Stimulated activated CD4-positive, alpha-beta T cell treated with anti-CD3 and anti-CD28 coated beads, TNF-alpha, amount 100 ng/mL, for 48 hours (primary cell): ENCODE data around the gene SLC25A3.
"Not testable (repeated sequence)": the region's sequence is repeated elsewhere in the genome, so short reads cannot be mapped to it uniquely, and the experiment has no call there.

Experiments used
- DNase-seq, 3 donors: peaks; one replicate each; pipeline ENCODE4 v3.0.0-alpha.2; 2020; ENCODE audit warnings: low read depth in 3 of 3

SLC25A3 gene

GRCh38 chr12:98594050-98594835, 757 bp downstream of the SLC25A3 start:
- DNase-seq = peak in 2 of 3 donors; percentile 1 to 8

DNA sequence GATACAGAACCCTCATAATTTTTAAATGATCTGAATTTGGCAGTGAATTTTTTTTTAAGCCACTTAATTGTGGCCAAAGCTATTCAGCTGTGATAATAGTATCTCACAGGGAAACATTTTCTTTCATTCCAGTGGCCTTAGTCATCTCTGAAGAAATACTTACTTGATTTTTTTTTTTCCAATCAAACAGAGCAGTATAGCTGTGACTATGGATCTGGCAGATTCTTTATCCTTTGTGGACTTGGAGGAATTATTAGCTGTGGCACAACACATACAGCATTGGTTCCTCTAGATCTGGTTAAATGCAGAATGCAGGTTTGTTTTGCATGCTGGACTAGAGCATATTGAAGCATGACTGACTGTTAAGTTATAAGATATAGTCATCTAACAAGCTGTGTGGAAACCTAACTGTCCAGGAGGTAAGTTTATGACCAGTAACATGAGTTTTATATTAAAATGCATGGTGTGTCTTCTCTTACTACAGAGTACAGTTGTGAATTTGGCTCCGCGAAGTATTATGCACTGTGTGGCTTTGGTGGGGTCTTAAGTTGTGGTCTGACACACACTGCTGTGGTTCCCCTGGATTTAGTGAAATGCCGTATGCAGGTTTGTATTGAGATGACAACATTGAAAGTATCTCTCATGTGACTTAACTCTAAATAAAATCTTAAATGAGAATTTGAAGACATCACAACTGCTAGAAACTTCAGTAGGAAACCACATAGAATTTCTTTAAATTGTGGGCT, 1.9 kb downstream of the SLC25A3 start:
- DNase-seq = no peak

DNA sequence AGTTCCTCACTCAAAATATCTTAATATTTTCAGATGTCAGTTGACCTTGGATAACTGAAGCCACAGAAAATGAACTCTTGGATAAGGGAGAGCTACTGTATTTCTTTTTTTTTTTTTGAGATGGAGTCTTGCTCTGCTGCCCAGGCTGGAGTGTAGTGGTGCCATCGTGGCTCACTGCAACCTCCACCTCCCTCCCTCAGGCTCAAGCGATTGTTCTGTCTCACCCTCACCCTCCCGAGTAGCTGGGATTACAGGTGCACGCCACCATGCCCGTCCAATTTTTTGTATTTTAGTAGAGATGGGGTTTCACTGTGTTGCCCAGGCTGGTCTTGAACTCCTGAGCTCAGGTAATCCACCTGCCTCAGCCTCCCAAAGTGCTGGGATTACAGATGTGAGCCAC, 3.8 kb downstream of the SLC25A3 start:
- not testable (repeated sequence) for DNase-seq

GRCh38 chr12:98601924-98602323, 8.4 kb downstream of the SLC25A3 start:
- no peak for DNase-seq

DNA sequence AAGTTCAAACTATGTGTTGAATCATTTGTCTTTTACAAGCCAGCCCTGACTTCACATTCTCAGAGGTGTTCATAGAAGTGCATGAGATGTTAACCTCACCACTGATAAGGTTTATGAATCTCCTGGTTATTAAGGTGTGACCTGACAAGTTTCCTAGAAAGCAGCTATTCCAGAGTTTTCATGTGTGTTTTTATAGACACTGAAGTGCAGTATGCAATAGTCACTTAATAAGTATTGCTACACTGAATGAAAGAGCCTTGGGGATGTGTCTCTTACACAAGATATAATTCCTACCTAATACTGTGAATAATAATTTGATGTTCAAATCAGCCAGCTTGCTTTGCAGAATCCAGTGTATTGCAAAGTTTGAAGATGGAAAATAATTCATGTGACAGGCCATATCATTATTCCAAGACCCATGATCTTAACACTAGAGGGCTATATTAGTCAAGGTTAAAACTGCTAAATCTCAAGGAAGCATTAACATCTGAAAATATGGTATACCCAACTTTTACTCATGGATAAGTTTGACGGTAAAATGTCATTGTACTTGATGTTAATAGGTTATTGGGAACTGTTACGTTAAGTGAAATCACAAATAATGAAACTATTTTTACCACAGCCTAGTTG, 13.0 kb downstream of the SLC25A3 start:
- DNase-seq = no peak

GRCh38 chr12:98610596-98610995, 17.1 kb downstream of the SLC25A3 start:
- DNase-seq = no peak

- DNase-seq = no peak
Observed at GRCh38 chr12:98612696-98613334, 19.3 kb downstream of the SLC25A3 start.

GRCh38 chr12:98618952-98619351, 25.5 kb downstream of the SLC25A3 start:
- no peak for DNase-seq

DNA sequence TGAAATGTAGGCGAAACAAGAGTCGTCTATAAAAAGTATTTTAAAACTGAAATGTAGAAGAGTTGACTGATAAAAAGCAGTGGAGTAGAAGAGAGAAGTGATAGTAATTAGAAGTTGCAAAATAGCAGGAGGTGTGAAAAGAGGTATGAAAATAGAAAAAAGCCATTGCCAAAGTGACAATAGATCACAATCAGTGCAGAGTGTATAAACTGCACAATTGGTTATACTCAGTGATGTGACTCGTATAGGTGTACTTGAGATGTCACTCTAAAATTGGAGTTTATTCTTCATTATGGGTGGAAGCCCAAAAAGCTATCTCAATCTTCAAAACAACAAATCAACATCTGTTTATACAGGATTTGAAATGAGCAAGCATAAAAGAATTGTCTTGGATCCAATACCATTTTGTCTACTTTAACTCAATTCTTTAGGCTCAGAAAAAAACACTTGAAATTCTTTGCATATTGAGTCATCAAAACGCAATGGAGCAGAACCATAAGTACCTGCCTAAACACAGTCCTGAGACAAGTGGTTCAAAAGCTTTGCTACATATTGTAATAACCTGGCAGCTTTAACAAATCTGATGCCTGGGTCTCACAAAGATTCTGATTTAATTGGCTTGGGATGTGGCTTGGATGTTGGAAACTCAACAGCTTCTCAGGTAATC, 42.3 kb downstream of the SLC25A3 start:
- DNase-seq = no peak

- DNase-seq = no peak
Observed at GRCh38 chr12:98637068-98637467, 43.6 kb downstream of the SLC25A3 start.

DNA sequence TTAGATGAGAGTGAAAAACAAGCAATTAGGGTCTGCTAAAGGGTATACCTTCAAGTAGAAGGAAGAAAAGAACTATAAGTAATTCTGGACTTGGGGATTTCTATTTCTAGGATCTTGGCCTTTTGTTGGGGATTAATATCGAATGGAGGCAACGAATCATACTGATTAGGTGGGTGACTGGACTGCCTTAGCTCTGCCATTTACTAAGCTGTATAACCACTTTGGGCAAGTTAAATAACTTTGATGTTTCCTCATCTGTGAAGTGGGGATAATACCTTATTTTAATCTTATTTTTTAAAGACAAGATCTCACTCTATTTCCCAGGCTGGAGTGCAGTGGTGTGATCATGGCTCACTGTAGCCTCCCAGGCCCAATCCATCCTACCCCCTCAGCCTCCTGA, 44.5 kb downstream of the SLC25A3 start:
- DNase-seq = no peak

- DNase-seq = no peak
Observed at GRCh38 chr12:98639491-98639890, 46.0 kb downstream of the SLC25A3 start.

- DNase-seq = not testable (repeated sequence)
Observed at GRCh38 chr12:98642801-98643200, 49.3 kb downstream of the SLC25A3 start.

GRCh38 chr12:98644433-98644711, 50.9 kb downstream of the SLC25A3 start:
- DNase-seq = no peak

DNA sequence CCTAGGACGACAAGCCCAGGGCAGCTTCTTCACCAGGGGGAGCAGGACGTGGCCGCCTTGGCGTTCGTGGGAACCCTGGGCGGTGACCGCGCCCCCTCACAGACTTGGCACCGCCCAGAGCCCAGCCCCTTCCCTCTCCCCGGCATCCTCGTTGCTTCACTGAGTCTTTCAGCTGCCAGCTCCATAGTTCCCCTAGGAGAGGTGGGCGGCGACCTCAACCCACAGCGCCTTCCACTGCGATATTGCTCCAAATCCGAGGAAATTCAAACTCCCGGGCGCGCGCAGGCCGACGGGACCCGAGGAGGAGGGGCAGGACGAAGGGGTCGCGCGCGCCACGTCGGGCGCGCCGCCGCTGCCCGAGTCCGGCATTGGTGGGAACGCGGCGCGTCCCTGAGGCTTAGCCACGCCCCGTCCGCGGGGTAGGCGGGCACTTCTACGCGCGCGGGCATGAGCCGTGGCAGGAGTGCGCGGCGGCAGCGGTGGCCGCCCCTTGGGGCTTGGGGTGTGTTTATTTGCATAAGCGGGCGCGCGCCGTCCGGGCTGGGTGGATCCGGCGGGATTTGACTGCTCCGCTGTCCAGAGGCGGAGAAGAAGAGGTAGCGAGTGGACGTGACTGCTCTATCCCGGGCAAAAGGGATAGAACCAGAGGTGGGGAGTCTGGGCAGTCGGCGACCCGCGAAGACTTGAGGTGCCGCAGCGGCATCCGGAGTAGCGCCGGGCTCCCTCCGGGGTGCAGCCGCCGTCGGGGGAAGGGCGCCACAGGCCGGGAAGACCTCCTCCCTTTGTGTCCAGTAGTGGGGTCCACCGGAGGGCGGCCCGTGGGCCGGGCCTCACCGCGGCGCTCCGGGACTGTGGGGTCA, 51.5 kb downstream of the SLC25A3 start, which contains the start of the genes APAF1 and IKBIP:
Gene APAF1 (plus strand): TSS at position 579 of the 860 bp plus-strand sequence. CDS start 3,070 bp downstream, outside the sequence.
Gene IKBIP (minus strand): TSS at position 77 of the 860 bp plus-strand sequence. CDS start 87 bp downstream, outside the sequence.
- DNase-seq = peak; percentile 93 to 95 (median 93)

GRCh38 chr12:98645572-98646067, 52.1 kb downstream of the SLC25A3 start:
- peak in 1 of 3 donors; percentile 11 for DNase-seq

DNA sequence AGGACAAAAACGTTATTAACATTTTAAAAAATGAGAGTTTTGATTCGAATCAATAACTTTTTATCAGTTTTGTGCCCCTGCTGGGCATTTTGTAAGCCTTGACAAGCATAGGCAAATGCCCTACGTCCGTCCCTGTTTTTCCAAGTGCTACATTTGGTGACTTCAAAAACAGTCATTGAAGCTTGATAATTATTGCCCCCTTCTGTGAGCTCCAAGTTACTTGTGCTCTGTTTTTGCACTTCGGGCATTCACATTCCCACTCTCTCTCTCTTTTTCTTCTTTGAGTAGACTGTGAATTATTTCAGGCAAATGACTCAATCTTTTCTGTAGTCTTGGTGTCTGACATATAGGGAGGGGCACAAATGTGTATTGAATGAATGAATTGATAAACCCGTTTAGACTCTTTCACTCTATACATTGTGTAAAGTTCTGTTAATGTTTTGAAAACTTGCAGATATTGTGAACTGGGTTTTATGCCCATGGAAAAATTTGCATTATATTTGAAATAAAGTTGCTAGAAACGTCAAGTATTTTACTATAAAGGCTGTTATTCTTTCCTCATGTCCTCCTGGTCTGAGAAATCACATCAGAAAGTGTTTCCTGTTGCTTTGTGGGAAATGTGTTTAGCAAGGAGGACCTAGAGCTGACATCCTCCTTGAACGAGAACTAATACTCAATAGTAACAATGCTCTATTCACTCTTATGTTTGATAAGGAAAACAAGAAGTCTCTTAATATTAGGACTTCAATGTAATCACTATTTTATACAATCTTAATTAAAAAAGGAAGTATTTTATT, 53.0 kb downstream of the SLC25A3 start:
- DNase-seq = no peak

GRCh38 chr12:98651328-98651727, 57.8 kb downstream of the SLC25A3 start:
- no peak for DNase-seq

DNA sequence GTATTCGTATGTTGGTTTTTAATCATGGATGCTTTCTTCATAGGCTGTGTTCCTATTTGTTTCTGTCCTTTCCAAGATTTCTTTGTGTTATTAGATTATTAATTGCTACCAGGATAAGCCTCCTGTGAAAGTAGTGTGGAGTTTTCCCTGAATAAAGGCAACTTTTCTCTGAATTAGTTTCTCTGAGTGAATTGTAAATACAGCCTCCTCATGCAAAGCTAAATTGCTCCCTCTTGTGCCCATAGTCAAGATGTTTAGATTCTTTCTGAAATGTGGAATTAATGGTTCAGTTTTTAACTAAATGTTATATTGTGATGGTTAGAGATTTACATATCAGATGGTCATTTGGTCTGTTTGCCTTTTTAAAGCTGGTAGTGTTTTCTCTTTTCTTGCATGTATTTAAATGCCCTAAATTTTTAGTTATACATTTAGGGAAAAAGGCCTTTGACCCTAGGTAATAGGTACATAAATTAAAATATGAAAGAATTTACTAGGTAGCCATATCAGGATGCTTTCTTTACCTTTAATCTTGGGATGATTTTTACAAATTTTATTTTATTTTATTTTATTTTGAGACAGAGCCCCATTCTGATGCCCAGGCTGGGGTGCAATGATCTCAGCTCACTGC, 60.5 kb downstream of the SLC25A3 start:
- DNase-seq = no peak
